Vagina (tissue), 2 donors: ENCODE results near the gene CPNE9.

Source experiments
- CTCF ChIP-seq, 3 experiments: fragments of 450-650 bp in 2 of 3; fragments of 200-600 bp in 1 of 3; sonication (generic) in 1 of 3; IDR thresholded peaks; one replicate each; pipeline ENCODE4 v1.5.1; 2017 to 2019; ENCODE audit warnings: antibody characterized with exemption in 3 of 3, mild to moderate bottlenecking in 2 of 3, moderate library complexity in 2 of 3
- POLR2A ChIP-seq, 2 donors: fragments of 450-650 bp; IDR thresholded peaks; one replicate each; pipeline ENCODE4 v1.6.1; 2017; ENCODE audit warnings: antibody characterized with exemption in 2 of 2, mild to moderate bottlenecking in 2 of 2, moderate library complexity in 2 of 2

GRCh38 chr3:9692416-9692815 is 11.2 kb upstream of the CPNE9 start:
- TF ChIP-seq POLR2A (IDR thresholded peaks at IDR 0.05) (no peak), CTCF (IDR thresholded peaks at IDR 0.05) (no peak)
